AG08395 (cell line): ENCODE data around the gene CBFB.
"Not testable (repeated sequence)": the region's sequence is repeated elsewhere in the genome, so short reads cannot be mapped to it uniquely, and the experiment has no call there.

Source experiments
- DNase-seq: peaks from one replicate; pipeline ENCODE4 v3.0.0; 2012; ENCODE audit warnings: mixed read lengths, low spot score

Gene CBFB

GRCh38 chr16:67041520-67041919 is 12.6 kb downstream of the CBFB start:
- not testable (repeated sequence) for DNase-seq

- no peak for DNase-seq
These were observed 14.5 kb downstream of the CBFB start for GRCh38 chr16:67043420-67043819.

- DNase-seq = no peak
These were observed 21.8 kb downstream of the CBFB start for GRCh38 chr16:67050796-67051195.

GRCh38 chr16:67052399-67052798 is 23.4 kb downstream of the CBFB start:
- DNase-seq = no peak

- DNase-seq = no peak
These were observed 24.9 kb downstream of the CBFB start for GRCh38 chr16:67053767-67054334.

GRCh38 chr16:67054901-67055300 is 26.0 kb downstream of the CBFB start:
- DNase-seq = no peak

- peak; percentile 94 for DNase-seq
These were observed 27.0 kb downstream of the CBFB start for GRCh38 chr16:67055712-67056487.

GRCh38 chr16:67063008-67063407 is 34.1 kb downstream of the CBFB start:
- no peak for DNase-seq

- DNase-seq = peak; percentile 16
These were observed 39.3 kb downstream of the CBFB start for GRCh38 chr16:67068212-67068753.

- no peak for DNase-seq
These were observed 42.6 kb downstream of the CBFB start for GRCh38 chr16:67071476-67072048.

- DNase-seq = no peak
These were observed 46.4 kb downstream of the CBFB start for GRCh38 chr16:67075331-67075730.

- no peak for DNase-seq
These were observed 48.9 kb downstream of the CBFB start for GRCh38 chr16:67077871-67078270.

- no peak for DNase-seq
These were observed 53.2 kb downstream of the CBFB start for GRCh38 chr16:67082100-67082499.

- DNase-seq = no peak
These were observed 53.9 kb downstream of the CBFB start for GRCh38 chr16:67082891-67083290.

GRCh38 chr16:67084345-67085028 is 55.5 kb downstream of the CBFB start:
- DNase-seq = no peak

- no peak for DNase-seq
These were observed 57.9 kb downstream of the CBFB start for GRCh38 chr16:67086822-67087221.

GRCh38 chr16:67087291-67087690 is 58.3 kb downstream of the CBFB start:
- no peak for DNase-seq

GRCh38 chr16:67087803-67088202 is 58.9 kb downstream of the CBFB start:
- DNase-seq = no peak

GRCh38 chr16:67088551-67088950 is 59.6 kb downstream of the CBFB start:
- no peak for DNase-seq

GRCh38 chr16:67089101-67089500 is 60.2 kb downstream of the CBFB start:
- no peak for DNase-seq

GRCh38 chr16:67091906-67092566 is 63.1 kb downstream of the CBFB start:
- peak; percentile 84 for DNase-seq

GRCh38 chr16:67093098-67093726 is 64.3 kb downstream of the CBFB start:
- no peak for DNase-seq
